C4-2B (cell line): Measurements from ENCODE around the gene CD300E.

ENCODE experiments used
- ZFX ChIP-seq: fragments of 450-650 bp; IDR thresholded peaks from 2 replicates; pipeline ENCODE4 v1.6.1; 2017
- TF ChIP-seq, protein P1 (sequence below): fragments of 450-650 bp; conservative IDR thresholded peaks from 2 replicates; pipeline ENCODE4 v1.5.1; 2017; ENCODE audit warnings: mild to moderate bottlenecking

DNA sequence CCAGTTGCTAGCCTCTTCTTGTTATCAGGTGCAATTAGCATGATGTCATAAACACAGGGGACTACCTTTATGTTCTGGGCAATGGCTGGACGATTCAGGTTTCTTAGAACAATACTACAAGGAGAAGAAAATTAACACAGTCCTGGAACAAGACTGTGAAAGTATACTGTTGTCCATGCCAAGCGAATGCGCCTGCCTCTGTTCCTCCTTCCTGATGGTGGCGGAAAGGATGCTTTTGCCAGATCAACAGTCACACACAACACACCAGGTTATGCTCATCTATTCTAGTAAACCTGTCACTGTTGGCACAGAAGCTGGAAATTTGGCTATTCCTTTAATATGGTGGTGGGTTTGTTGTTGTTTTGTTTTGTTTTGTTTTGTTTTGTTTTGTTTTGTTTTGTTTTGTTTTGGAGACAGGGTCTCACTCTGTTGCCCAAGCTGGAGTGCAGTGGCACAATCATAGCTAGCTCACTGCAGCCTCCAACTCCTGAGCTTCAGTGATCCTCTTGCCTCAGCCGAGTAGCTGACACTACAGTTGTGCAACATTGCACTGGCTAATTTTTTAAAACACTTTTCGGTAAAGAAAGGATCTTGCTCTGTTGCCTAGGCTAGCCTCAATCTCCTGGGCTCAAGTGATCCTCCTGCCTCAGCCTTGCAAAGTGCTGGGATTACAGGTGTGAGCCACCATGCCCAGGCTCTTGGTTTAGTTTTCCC lies 28.3 kb downstream of the CD300E start:
- TF ChIP-seq, protein P1, sequence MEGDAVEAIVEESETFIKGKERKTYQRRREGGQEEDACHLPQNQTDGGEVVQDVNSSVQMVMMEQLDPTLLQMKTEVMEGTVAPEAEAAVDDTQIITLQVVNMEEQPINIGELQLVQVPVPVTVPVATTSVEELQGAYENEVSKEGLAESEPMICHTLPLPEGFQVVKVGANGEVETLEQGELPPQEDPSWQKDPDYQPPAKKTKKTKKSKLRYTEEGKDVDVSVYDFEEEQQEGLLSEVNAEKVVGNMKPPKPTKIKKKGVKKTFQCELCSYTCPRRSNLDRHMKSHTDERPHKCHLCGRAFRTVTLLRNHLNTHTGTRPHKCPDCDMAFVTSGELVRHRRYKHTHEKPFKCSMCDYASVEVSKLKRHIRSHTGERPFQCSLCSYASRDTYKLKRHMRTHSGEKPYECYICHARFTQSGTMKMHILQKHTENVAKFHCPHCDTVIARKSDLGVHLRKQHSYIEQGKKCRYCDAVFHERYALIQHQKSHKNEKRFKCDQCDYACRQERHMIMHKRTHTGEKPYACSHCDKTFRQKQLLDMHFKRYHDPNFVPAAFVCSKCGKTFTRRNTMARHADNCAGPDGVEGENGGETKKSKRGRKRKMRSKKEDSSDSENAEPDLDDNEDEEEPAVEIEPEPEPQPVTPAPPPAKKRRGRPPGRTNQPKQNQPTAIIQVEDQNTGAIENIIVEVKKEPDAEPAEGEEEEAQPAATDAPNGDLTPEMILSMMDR, result no peak
- TF ChIP-seq ZFX, result no peak
